Mesenchymal stem cell (in vitro differentiated cells and primary cell): ENCODE measurements around the gene CPT1B.

Source experiments
- DNase-seq: peaks from one replicate; pipeline ENCODE4 v3.0.0-alpha.2; 2013
- H2AFZ ChIP-seq: one replicate; pipeline ENCODE4 v1.6.1; 2013; ENCODE audit warnings: low read depth, mild to moderate bottlenecking, control low read depth, inconsistent platforms, low read length, moderate library complexity
- H2AK5ac ChIP-seq: 2 replicates; pipeline ENCODE4 v1.6.1; 2013; ENCODE audit warnings: low read length, moderate library complexity, mild to moderate bottlenecking, inconsistent platforms; ENCODE audit not compliant: severe bottlenecking
- H2BK120ac ChIP-seq: one replicate; pipeline ENCODE4 v1.6.1; 2013; ENCODE audit warnings: low read depth, mild to moderate bottlenecking, inconsistent platforms, low read length, moderate library complexity
- H2BK12ac ChIP-seq, 2 experiments: one replicate each; pipeline ENCODE4 v1.6.1; 2013; ENCODE audit warnings: inconsistent platforms in 2 of 2, low read length in 2 of 2, mild to moderate bottlenecking in 2 of 2, moderate library complexity in 2 of 2, control low read depth in 1 of 2
- H2BK15ac ChIP-seq: one replicate; pipeline ENCODE4 v1.6.1; 2013; ENCODE audit warnings: mild to moderate bottlenecking, low read depth, inconsistent platforms; ENCODE audit not compliant: poor library complexity, severe bottlenecking
- H2BK5ac ChIP-seq: 2 replicates; pipeline ENCODE4 v1.6.1; 2013; ENCODE audit warnings: low read depth, mild to moderate bottlenecking, low read length, control low read depth, inconsistent platforms; ENCODE audit not compliant: poor library complexity, severe bottlenecking
- H3K14ac ChIP-seq, 2 experiments: one replicate each; pipeline ENCODE4 v1.6.1; 2013; ENCODE audit warnings: inconsistent platforms in 2 of 2, low read length in 2 of 2, control low read depth in 1 of 2, mild to moderate bottlenecking in 1 of 2, moderate library complexity in 1 of 2
- H3K18ac ChIP-seq, 2 experiments: one replicate each; pipeline ENCODE4 v1.6.1; 2013; ENCODE audit warnings: inconsistent platforms in 2 of 2, low read length in 2 of 2, control low read depth in 1 of 2, low read depth in 1 of 2, mild to moderate bottlenecking in 1 of 2
- H3K23ac ChIP-seq, 2 experiments: one replicate each; pipeline ENCODE4 v1.6.1; 2013; ENCODE audit warnings: inconsistent platforms in 2 of 2, low read length in 2 of 2, mild to moderate bottlenecking in 2 of 2, moderate library complexity in 2 of 2, control low read depth in 1 of 2
- H3K27ac ChIP-seq: 2 replicates; pipeline ENCODE4 v1.5.1; 2013; ENCODE audit warnings: mild to moderate bottlenecking, moderate library complexity, low read length, control low read depth, inconsistent platforms; ENCODE audit not compliant: poor library complexity, severe bottlenecking
- H3K27me3 ChIP-seq, 2 experiments: 2 replicates each; pipeline versions ENCODE4 v1.6.1 to v1.7.0; 2013; ENCODE audit warnings: low read length in 2 of 2, mild to moderate bottlenecking in 2 of 2, moderate library complexity in 2 of 2, control low read depth in 1 of 2, inconsistent platforms in 1 of 2; ENCODE audit not compliant: control insufficient read depth in 1 of 2, insufficient read depth in 1 of 2
- H3K36me3 ChIP-seq, 2 experiments: 2 replicates each; pipeline versions ENCODE4 v1.6.1 to v1.7.0; 2013; ENCODE audit warnings: low read length in 2 of 2, control low read depth in 1 of 2, inconsistent platforms in 1 of 2, low read depth in 1 of 2, mild to moderate bottlenecking in 1 of 2; ENCODE audit not compliant: insufficient read depth in 2 of 2, control insufficient read depth in 1 of 2
- H3K4ac ChIP-seq, 2 experiments: one replicate each; pipeline ENCODE4 v1.6.1; 2013; ENCODE audit warnings: inconsistent platforms in 2 of 2, low read length in 2 of 2, mild to moderate bottlenecking in 2 of 2, moderate library complexity in 2 of 2, control low read depth in 1 of 2, low read depth in 1 of 2
- H3K4me1 ChIP-seq: 2 replicates; pipeline ENCODE4 v1.6.1; 2013; ENCODE audit warnings: low read depth, low read length, control low read depth; ENCODE audit not compliant: control insufficient read depth, insufficient read depth
- H3K4me2 ChIP-seq: 2 replicates; pipeline ENCODE4 v1.6.1; 2013; ENCODE audit warnings: low read length, mild to moderate bottlenecking, inconsistent platforms; ENCODE audit not compliant: poor library complexity, severe bottlenecking
- H3K4me3 ChIP-seq, 2 experiments: 2 replicates each; pipeline versions ENCODE4 v1.5.1 to v1.7.0; 2013; ENCODE audit warnings: low read length in 2 of 2, mild to moderate bottlenecking in 2 of 2, control low read depth in 1 of 2, low read depth in 1 of 2; ENCODE audit not compliant: insufficient read depth in 1 of 2
- H3K79me1 ChIP-seq: replicated peaks from 2 replicates; pipeline ENCODE4 v1.6.1; 2013; ENCODE audit warnings: mild to moderate bottlenecking, control low read depth, low read length, inconsistent platforms; ENCODE audit not compliant: poor library complexity, severe bottlenecking
- H3K9ac ChIP-seq: 2 replicates; pipeline ENCODE4 v1.7.0; 2013; ENCODE audit warnings: mild to moderate bottlenecking, low read length, moderate library complexity
- H3K9me3 ChIP-seq: 2 replicates; pipeline ENCODE4 v1.7.0; 2013; ENCODE audit warnings: mild to moderate bottlenecking, low read length; ENCODE audit not compliant: control insufficient read depth
- H4K8ac ChIP-seq: one replicate; pipeline ENCODE4 v1.6.1; 2013; ENCODE audit warnings: inconsistent platforms, mild to moderate bottlenecking, low read length, moderate library complexity
- H4K91ac ChIP-seq: one replicate; pipeline ENCODE4 v1.6.1; 2013; ENCODE audit warnings: mild to moderate bottlenecking, low read length, inconsistent platforms
- WGBS: methylation state at CpG from one replicate; pipeline ENCODE4 v1.1.7; 2013; ENCODE audit warnings: mixed read lengths; 5-methylcytosine and 5-hydroxymethylcytosine counted together

The CPT1B gene

DNA sequence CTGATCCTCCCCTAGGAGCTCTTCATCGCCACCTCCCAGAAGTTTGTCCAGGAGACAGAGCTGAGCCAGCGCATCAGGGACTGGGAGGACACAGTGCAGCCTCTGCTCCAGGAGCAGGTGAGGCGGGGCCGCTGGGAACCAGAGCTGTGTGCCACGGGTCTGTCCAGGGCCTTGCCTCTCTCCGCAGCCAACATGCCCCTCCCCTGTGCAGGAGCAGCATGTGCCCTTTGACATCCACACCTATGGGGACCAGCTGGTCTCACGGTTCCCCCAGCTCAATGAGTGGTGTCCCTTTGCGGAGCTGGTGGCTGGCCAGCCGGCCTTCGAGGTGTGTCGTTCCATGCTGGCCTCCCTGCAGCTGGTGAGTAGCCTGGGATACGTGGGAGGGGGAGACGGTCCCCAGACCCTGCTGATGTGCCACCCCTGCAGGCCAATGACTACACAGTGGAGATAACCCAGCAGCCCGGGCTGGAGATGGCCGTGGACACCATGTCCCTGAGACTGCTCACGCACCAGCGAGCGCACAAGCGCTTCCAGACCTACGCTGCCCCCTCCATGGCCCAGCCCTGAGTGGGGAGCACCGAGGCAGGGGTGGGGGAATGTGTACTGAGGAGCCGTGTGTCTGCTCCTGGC, 55.3 kb downstream of the CPT1B start:
- H3K36me3 ChIP-seq: peaks cover 51 to 53% of the 10 kb centered on the region in 2 experiments
- H2BK15ac ChIP-seq: no peak overlapping the region
- DNase-seq: no peak
- peaks cover 30% of the 10 kb centered on the region for H3K79me1 ChIP-seq
- H3K9ac ChIP-seq: no peak overlapping the region
- H3K4me1 ChIP-seq: peaks cover 26% of the 10 kb centered on the region
- no peak overlapping the region for H3K4me3 ChIP-seq
- 94% methylated on average over 22 of the region's 22 CpGs for WGBS
- H2AFZ ChIP-seq: no peak overlapping the region
- H2AK5ac ChIP-seq: no peak overlapping the region
- H4K91ac ChIP-seq: no peak overlapping the region
- no peak overlapping the region for H4K8ac ChIP-seq
- H3K27me3 ChIP-seq: no peaks in the 10 kb centered on the region
- H3K4ac ChIP-seq: no peak overlapping the region
- no peak overlapping the region for H3K27ac ChIP-seq
- no peak overlapping the region for H3K18ac ChIP-seq
- no peak overlapping the region for H2BK120ac ChIP-seq
- H2BK12ac ChIP-seq: no peak overlapping the region
- no peaks in the 10 kb centered on the region for H3K9me3 ChIP-seq
- H2BK5ac ChIP-seq: no peak overlapping the region
- no peak overlapping the region for H3K14ac ChIP-seq
- H3K23ac ChIP-seq: no peak overlapping the region
- no peak overlapping the region for H3K4me2 ChIP-seq

DNA sequence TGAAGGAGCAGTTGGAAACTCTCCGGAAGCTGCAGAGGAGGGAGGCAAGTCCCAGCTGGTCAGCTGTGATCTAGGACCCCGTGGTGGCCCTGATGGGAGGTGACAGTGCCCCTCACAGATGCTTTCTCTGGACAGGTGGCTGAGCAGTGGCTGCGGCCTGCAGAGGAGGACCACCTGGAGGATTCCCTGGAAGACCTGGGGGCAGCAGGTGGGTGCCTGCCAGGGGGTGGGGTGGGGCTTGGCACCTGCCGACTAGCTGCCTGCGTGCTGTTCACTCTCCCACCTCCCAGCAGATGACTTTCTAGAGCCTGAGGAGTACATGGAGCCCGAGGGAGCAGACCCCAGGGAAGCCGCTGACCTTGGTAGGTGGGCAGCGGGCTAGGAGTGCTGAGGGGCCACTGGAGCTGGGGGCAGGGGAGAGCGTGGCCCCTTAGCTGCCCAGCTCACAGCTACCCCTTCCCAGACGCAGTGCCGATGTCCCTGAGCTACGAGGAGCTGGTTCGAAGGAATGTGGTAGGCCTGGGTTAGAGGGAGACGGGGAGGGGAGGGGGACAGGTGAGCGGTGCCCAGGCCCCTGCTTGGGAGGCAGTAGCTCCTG, 55.9 kb downstream of the CPT1B start:
- no peak for DNase-seq
- WGBS: 98% methylated on average over 14 of the region's 15 CpGs

DNA sequence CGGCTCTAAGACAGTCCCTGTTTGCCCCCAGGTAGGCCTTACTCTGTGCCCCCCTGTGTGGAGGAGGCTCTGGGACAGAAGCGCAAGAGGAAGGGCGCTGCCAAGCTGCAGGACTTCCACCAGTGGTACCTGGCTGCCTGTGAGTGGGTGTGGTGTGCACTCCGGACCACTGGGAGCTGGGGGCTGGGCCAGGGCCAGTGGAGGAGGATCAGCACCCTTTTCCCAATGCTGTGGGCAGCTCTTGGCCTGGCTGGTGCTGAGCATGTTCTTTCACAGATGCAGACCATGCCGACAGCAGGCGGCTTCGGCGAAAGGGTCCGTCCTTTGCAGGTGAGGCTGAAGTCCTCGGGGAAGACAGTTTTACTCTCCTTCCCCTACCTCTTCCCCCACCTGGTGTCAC, 56.5 kb downstream of the CPT1B start:
- H3K4me3 ChIP-seq: no peak overlapping the region
- H2BK5ac ChIP-seq: no peak overlapping the region
- no peak overlapping the region for H3K4ac ChIP-seq
- H3K9ac ChIP-seq: no peak overlapping the region
- H3K18ac ChIP-seq: no peak overlapping the region
- H3K27ac ChIP-seq: no peak overlapping the region
- no peaks in the 10 kb centered on the region for H3K9me3 ChIP-seq
- no peak for DNase-seq
- no peak overlapping the region for H3K23ac ChIP-seq
- no peak overlapping the region for H2BK12ac ChIP-seq
- no peak overlapping the region for H4K91ac ChIP-seq
- no peak overlapping the region for H2AK5ac ChIP-seq
- H3K14ac ChIP-seq: no peak overlapping the region
- no peak overlapping the region for H3K4me2 ChIP-seq
- no peak overlapping the region for H2AFZ ChIP-seq
- peaks cover 62 to 65% of the 10 kb centered on the region in 2 experiments for H3K36me3 ChIP-seq
- WGBS: 99% methylated on average over 10 of the region's 10 CpGs
- H3K4me1 ChIP-seq: peaks cover 19% of the 10 kb centered on the region
- H2BK120ac ChIP-seq: no peak overlapping the region
- no peak overlapping the region for H2BK15ac ChIP-seq
- peaks cover 41% of the 10 kb centered on the region for H3K79me1 ChIP-seq
- H4K8ac ChIP-seq: no peak overlapping the region
- H3K27me3 ChIP-seq: no peaks in the 10 kb centered on the region

More for the DNA sequence above, 55.9 kb downstream of the CPT1B start:
- Histone ChIP-seq H2BK5ac (no peak overlapping the region), H2BK120ac (no peak overlapping the region), H3K27me3 (no peaks in the 10 kb centered on the region), H2BK12ac (no peak overlapping the region), H4K8ac (no peak overlapping the region), H3K14ac (no peak overlapping the region), H3K9ac (no peak overlapping the region), H3K27ac (no peak overlapping the region), H3K4ac (no peak overlapping the region), H3K9me3 (no peaks in the 10 kb centered on the region), H3K4me2 (no peak overlapping the region), H3K4me3 (no peak overlapping the region), H3K4me1 (peaks cover 23% of the 10 kb centered on the region), H3K23ac (no peak overlapping the region), H3K79me1 (peaks cover 36% of the 10 kb centered on the region), H4K91ac (no peak overlapping the region), H2AK5ac (no peak overlapping the region), H3K36me3 (peaks cover 57 to 59% of the 10 kb centered on the region in 2 experiments), H2BK15ac (no peak overlapping the region), H2AFZ (no peak overlapping the region), H3K18ac (no peak overlapping the region)

DNA sequence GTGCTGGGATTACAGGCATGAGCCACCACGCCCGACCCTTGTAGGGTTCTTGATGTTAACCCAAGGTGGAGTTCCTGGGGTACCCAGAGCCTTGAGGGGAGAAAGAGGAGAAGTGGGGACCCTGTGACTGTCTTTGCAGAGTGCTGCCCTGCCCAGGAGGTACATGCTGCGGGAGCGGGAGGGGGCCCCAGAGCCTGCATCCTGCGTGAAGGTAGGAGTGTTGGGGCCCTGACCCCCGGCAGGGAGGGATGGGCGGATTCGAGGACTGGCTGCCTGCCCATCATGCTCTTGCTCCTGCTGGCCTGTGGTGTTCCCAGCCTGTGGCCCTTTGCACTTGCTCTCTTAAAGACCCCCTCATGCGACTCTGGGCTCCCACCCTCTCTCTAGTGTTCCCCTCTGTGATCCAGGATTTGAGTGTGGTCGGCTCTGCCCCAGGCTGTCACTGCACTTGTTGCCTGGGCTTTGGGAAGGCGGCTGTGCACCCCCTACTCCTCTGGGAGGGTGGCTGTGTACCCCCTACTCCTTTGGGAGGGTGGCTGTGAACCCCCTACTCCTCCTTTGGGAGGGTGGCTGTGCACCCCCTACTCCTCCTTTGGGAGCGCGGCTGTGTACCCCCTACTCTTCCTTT, 57.3 kb downstream of the CPT1B start:
- Histone ChIP-seq H4K91ac (no peak overlapping the region), H2AFZ (no peak overlapping the region), H3K23ac (no peak overlapping the region), H2BK12ac (no peak overlapping the region), H2BK120ac (no peak overlapping the region), H3K14ac (no peak overlapping the region), H2BK5ac (no peak overlapping the region), H3K4me2 (no peak overlapping the region), H3K4ac (no peak overlapping the region), H3K9ac (no peak overlapping the region), H3K79me1 (peaks cover 47% of the 10 kb centered on the region), H3K27ac (no peak overlapping the region), H2BK15ac (no peak overlapping the region), H3K27me3 (no peaks in the 10 kb centered on the region), H2AK5ac (no peak overlapping the region), H3K9me3 (no peaks in the 10 kb centered on the region), H3K4me3 (no peak overlapping the region), H3K18ac (no peak overlapping the region), H3K4me1 (peaks cover 13% of the 10 kb centered on the region), H3K36me3 (peaks cover 66 to 73% of the 10 kb centered on the region in 2 experiments), H4K8ac (no peak overlapping the region)
- 96% methylated on average over 13 of the region's 13 CpGs for WGBS
- DNase-seq: no peak
